Tibial nerve (tissue), 4 donors: Measurements from ENCODE around the gene TNFAIP8. TPM values are rescaled to one million over a fixed set of nuclear protein-coding genes. Genes with fewer than 3 reads are reported as not detected.

Source experiments
- DNase-seq, 2 donors: peaks; one replicate each; pipeline ENCODE4 v3.0.0-alpha.2; 2019; ENCODE audit warnings: low spot score in 2 of 2
- H3K27ac ChIP-seq, 4 donors: fragments of 200-600 bp; sonication (generic) in 3 of 4; one replicate each; pipeline ENCODE4 v1.5.1; 2017 to 2019; ENCODE audit warnings: mild to moderate bottlenecking in 1 of 4
- H3K27me3 ChIP-seq, 2 donors: fragments of 200-600 bp; sonication (generic) in 1 of 2; one replicate each; pipeline versions ENCODE4 v1.5.1 to v1.6.0; 2017 to 2019
- H3K36me3 ChIP-seq, 3 donors: fragments of 200-600 bp; sonication (generic); one replicate each; pipeline ENCODE4 v1.5.1; 2018 to 2019
- H3K4me1 ChIP-seq, 4 donors: fragments of 200-600 bp; sonication (generic) in 3 of 4; one replicate each; pipeline ENCODE4 v1.5.1; 2017 to 2019
- H3K4me3 ChIP-seq, 4 donors: fragments of 200-600 bp; sonication (generic) in 3 of 4; one replicate each; pipeline ENCODE4 v1.5.1; 2017 to 2019; ENCODE audit warnings: mild to moderate bottlenecking in 1 of 4, moderate library complexity in 1 of 4
- H3K9me3 ChIP-seq, 4 donors: fragments of 200-600 bp; sonication (generic) in 3 of 4; one replicate each; pipeline ENCODE4 v1.5.1; 2017 to 2019
- CTCF ChIP-seq, 5 experiments: fragments of 200-600 bp in 3 of 5; fragments of 450-650 bp in 2 of 5; sonication (generic) in 3 of 5; IDR thresholded peaks; one replicate each; pipeline ENCODE4 v1.5.1; 2016 to 2019; ENCODE audit warnings: antibody characterized with exemption in 5 of 5, mild to moderate bottlenecking in 3 of 5, moderate library complexity in 2 of 5
- EP300 ChIP-seq, 2 donors: sonication (generic); formaldehyde crosslinking; IDR thresholded peaks; one replicate each; pipeline ENCODE4 v1.6.1; 2017; ENCODE audit warnings: antibody characterized with exemption in 2 of 2, mild to moderate bottlenecking in 1 of 2
- POLR2A ChIP-seq, 2 donors: fragments of 450-650 bp; IDR thresholded peaks; one replicate each; pipeline ENCODE4 v1.6.1; 2017; ENCODE audit warnings: antibody characterized with exemption in 2 of 2, mild to moderate bottlenecking in 2 of 2, moderate library complexity in 2 of 2
- WGBS, 2 donors: methylation state at CpG; one replicate each; pipeline ENCODE4 v1.1.5; 2018; 5-methylcytosine and 5-hydroxymethylcytosine counted together
- total RNA-seq, 4 donors: library from RNA; depleted of rRNA; stranded (reverse); fragments of >200 nt; gene quantifications; one replicate each; pipeline ENCODE4 v1.1.0, GENCODE V29; 2016

Gene TNFAIP8
- total RNA-seq, 4 donors from 2014 or later = 15.3 to 19.4 (median 17.8) TPM

GRCh38 chr5:119343052-119343451, 12.8 kb upstream of the TNFAIP8 start:
- H3K27ac ChIP-seq = no peak overlapping the region
- no peak for DNase-seq
- WGBS, 2 donors = 86 to 94% methylated on average over 6 of the region's 6 CpGs
- H3K27me3 ChIP-seq = no peaks in the 10 kb centered on the region
- H3K9me3 ChIP-seq = no peaks in the 10 kb centered on the region
- no peak overlapping the region for H3K4me3 ChIP-seq
- H3K4me1 ChIP-seq = peaks cover 0 to 9% (median 0%) of the 10 kb centered on the region in 4 donors
- no peaks in the 10 kb centered on the region for H3K36me3 ChIP-seq
- TF ChIP-seq POLR2A (IDR thresholded peaks at IDR 0.05) = no peak
- no peak for TF ChIP-seq EP300 (IDR thresholded peaks at IDR 0.05)
- TF ChIP-seq CTCF (IDR thresholded peaks at IDR 0.05) = no peak

DNA sequence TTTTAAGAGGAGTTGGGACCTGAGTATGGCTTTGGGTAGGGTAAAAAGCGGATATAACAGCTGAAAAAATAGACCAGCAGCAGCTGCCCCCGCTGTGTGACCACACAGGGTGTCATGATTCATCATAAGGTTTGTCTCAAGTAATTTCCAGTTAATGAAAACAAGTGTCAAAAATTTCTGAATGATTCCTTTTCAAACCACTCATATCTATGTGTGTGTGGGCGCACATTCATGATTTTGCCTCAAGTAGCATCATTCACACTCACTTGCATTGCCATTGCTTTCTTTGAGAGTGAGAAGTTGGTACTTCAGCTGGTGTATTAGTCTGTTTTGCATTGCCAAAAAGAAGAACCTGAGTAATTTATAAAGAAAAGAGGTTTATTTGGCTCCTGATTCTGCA, 12.1 kb upstream of the TNFAIP8 start:
- no peak for DNase-seq
- no peaks in the 10 kb centered on the region for H3K36me3 ChIP-seq
- H3K27ac ChIP-seq = no peak overlapping the region
- no peak for TF ChIP-seq EP300 (IDR thresholded peaks at IDR 0.05)
- no peak for TF ChIP-seq POLR2A (IDR thresholded peaks at IDR 0.05)
- no peak for TF ChIP-seq CTCF (IDR thresholded peaks at IDR 0.05)
- no peaks in the 10 kb centered on the region for H3K27me3 ChIP-seq
- 88 to 94% methylated on average over 3 of the region's 3 CpGs for WGBS, 2 donors
- peaks cover 0 to 5% (median 0%) of the 10 kb centered on the region in 4 donors for H3K4me1 ChIP-seq
- no peaks in the 10 kb centered on the region for H3K9me3 ChIP-seq
- H3K4me3 ChIP-seq = no peak overlapping the region

- no peak overlapping the region for H3K4me3 ChIP-seq
- H3K36me3 ChIP-seq = no peaks in the 10 kb centered on the region
- H3K4me1 ChIP-seq = peaks cover 0 to 5% (median 0%) of the 10 kb centered on the region in 4 donors
- TF ChIP-seq CTCF (IDR thresholded peaks at IDR 0.05) = no peak
- no peak for TF ChIP-seq POLR2A (IDR thresholded peaks at IDR 0.05)
- TF ChIP-seq EP300 (IDR thresholded peaks at IDR 0.05) = no peak
- DNase-seq = no peak
- no peak overlapping the region for H3K27ac ChIP-seq
- H3K9me3 ChIP-seq = no peaks in the 10 kb centered on the region
- 40 to 64% methylated on average over 2 of the region's 2 CpGs for WGBS, 2 donors
- no peaks in the 10 kb centered on the region for H3K27me3 ChIP-seq
Observed at GRCh38 chr5:119344231-119344630, 11.6 kb upstream of the TNFAIP8 start.

- Histone ChIP-seq H3K9me3 (no peaks in the 10 kb centered on the region), H3K4me1 (peaks cover 0 to 5% (median 0%) of the 10 kb centered on the region in 4 donors), H3K36me3 (no peaks in the 10 kb centered on the region), H3K4me3 (no peak overlapping the region), H3K27ac (no peak overlapping the region), H3K27me3 (no peaks in the 10 kb centered on the region)
- DNase-seq = no peak
- WGBS, 2 donors = 68 to 72% methylated on average over 3 of the region's 3 CpGs
- no peak for TF ChIP-seq EP300 (IDR thresholded peaks at IDR 0.05)
- TF ChIP-seq POLR2A (IDR thresholded peaks at IDR 0.05) = no peak
- no peak for TF ChIP-seq CTCF (IDR thresholded peaks at IDR 0.05)
Observed at GRCh38 chr5:119345861-119346260, 10.0 kb upstream of the TNFAIP8 start.

DNA sequence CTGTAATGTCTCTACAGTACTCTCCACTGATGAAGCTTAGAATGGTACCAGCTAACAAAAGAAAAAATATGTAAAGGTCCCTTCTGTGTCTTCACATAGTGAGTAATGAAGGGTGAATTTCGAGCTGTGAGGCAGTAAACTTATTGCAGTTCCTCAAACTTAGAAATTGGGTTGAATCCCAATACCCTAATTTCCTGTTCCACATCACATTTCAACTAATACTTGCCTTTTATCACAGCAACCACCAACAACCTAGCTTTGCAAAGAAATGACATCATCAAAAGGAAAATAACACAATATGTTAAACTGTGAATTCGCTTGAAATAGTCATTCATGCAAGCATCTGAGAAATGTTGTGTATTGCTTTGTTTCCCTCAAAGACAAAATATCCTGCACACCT, 9.4 kb upstream of the TNFAIP8 start:
- no peaks in the 10 kb centered on the region for H3K36me3 ChIP-seq
- H3K9me3 ChIP-seq = no peaks in the 10 kb centered on the region
- TF ChIP-seq CTCF (IDR thresholded peaks at IDR 0.05) (no peak), POLR2A (IDR thresholded peaks at IDR 0.05) (no peak), EP300 (IDR thresholded peaks at IDR 0.05) (no peak)
- H3K4me3 ChIP-seq = no peak overlapping the region
- H3K27ac ChIP-seq = no peak overlapping the region
- H3K27me3 ChIP-seq = no peaks in the 10 kb centered on the region
- DNase-seq = no peak
- 91 to 92% methylated on average over 2 of the region's 2 CpGs for WGBS, 2 donors
- peaks cover 0 to 5% (median 0%) of the 10 kb centered on the region in 4 donors for H3K4me1 ChIP-seq
